Hematopoietic multipotent progenitor cell treated with erythropoietin and hydrocortisone succinate and interleukin-3 and kit ligand, for 4 days (in vitro differentiated cells): ENCODE data around the gene EP400.
"Not testable (repeated sequence)": the region's sequence is repeated elsewhere in the genome, so short reads cannot be mapped to it uniquely, and the experiment has no call there.

ENCODE experiments used
- DNase-seq: peaks from one replicate; pipeline ENCODE4 v3.0.0-alpha.2; 2015

The EP400 gene

GRCh38 chr12:132095520-132096409, 146.0 kb downstream of the EP400 start:
- DNase-seq, result no peak

GRCh38 chr12:132099739-132100138, 150.0 kb downstream of the EP400 start:
- no peak for DNase-seq

DNA sequence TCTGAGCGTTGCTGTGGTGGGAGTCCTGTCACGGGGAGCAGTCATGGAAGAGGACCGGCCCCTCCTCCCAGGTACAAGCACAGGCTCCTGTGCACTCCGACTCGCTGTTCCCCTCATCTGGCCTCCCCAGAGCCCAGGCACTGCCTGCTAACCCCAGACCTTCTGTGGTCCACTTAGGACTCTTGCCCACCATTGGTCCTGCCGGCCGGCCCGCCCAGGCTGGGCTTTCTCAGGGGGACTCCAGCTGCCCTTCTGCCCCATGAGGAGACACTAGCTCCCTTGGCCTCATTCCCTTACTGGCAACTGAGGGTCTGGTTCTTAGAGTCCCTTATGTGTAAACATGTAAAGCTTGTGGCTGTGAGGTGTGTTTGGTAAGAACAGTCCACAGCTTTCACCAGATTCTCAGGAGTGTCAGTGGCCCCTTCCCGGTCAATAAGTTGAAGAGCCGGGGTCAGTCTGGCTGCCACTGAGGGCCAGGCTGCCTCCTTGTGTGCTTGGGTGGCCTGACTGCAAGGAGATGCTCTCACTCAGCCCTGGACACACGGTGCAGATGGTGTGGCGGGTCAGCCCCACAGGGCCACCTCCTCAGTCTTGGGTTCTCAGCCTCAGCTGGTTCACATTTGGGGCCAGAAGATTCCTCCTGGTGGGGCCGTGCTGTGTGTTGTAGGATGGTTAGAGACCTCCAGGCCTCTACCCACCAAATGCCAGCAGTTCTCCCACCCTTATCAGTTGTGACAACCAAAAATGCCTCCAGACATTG, 150.7 kb downstream of the EP400 start:
- no peak for DNase-seq

DNA sequence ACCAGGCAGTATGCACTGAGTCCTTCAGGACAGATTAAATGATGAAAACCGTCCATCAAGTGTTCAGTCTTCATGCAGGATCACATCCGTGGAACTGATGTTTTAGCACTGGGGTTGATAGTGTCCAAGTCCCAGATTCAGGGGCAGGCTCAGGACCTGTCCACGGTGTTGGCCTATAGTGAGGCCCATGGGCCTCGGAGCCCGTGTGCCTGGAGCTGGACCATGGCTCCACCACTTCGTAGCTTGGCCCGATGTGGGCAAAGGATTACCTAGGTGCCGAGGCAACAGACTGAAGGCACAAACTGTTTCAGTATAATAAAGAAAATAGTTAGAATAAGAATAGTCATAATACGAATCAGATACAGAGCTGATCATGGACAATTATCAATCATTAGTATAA, 152.6 kb downstream of the EP400 start:
- DNase-seq, result no peak

DNA sequence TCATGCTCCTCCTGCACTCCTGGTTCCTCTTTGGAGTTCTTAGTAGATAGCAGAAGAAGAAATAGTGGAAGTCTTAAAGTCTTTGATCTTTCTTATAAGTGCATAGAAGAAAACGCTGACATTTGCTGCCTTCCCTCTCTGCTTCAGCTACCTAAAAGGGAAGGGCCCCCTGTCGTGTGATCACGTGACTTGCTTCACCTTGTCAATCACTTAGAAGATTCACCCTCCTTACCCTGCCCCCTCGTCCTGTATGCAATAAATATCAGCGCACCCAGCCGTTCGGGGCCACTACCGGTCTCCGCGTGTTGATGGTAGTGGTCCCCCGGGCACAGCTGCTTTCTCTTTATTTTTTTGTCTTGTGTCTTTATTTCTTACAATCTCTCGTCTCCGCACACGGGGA, 153.3 kb downstream of the EP400 start:
- not testable (repeated sequence) for DNase-seq

DNA sequence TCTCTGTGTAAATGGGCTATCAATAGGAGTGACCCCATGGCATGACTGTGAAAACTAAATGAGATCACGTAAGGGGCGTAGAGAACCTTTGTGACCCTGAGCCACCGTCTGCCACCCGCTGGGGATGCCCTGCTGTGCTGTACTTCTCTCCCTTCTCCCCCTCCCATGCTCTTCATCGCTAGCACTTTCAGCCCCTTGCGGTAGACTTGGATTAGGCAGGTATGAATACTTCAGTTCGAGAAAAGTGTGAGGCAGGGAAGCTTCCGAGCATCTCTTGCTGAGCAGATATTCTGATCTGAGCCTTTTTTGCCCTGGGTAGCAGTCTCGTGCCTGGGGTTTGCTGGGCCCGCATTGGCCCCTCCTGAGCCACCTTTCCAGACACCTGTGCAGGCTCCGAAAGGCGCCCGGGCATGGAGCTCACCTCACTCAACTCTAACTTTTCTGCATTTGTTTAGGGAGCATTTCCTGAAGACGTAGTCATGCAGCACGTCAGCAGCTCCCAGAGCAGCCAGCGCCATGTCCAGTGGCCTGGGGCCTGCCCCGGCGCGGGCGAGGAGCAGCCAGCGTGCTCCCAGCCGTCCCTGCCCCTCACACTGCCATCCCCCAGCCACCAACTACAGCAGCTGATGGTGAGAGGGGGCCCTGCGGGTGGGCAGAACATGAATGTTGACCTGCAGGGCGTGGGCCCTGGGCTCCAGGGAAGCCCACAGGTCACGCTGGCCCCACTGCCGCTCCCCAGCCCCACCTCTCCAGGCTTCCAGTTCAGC, 154.0 kb downstream of the EP400 start:
- no peak for DNase-seq

DNA sequence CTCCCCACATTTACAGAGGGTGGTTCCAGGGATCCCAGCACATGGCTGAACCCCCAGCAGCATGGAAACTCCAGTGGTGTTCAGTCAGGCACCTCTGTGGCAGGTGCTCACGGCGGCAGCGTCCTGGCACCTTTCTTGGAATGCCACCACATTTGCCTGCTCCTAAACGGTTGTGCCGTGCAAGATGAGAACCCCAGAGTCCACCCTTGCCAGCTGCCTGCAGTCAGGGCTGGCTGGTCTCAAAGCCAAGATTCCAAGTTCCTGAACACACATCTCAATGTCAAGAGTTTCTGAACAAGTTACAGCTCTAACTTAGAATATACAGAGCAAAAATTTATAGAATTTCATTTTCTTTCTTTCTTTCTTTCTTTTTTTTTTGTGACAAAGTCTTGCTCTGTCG, 155.7 kb downstream of the EP400 start:
- DNase-seq, result no peak

DNA sequence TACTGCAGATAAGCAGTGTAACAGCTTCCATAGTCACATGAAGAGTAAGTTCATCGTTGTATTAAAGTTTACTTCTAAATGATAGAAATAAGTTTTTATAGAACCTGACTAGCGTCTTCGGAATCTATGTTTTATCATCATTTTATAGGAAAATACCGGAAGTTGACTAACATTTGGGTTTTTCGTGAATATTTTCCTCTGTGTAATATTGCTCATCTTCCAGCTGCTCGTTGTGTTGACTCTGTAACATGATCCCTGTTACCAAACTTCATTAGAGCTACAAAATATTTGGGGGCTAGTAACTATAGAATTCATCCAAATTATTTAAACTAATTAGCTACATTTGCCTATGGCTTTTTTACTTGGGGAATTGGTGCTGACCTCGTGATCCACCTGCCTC, 157.2 kb downstream of the EP400 start:
- DNase-seq, result no peak

DNA sequence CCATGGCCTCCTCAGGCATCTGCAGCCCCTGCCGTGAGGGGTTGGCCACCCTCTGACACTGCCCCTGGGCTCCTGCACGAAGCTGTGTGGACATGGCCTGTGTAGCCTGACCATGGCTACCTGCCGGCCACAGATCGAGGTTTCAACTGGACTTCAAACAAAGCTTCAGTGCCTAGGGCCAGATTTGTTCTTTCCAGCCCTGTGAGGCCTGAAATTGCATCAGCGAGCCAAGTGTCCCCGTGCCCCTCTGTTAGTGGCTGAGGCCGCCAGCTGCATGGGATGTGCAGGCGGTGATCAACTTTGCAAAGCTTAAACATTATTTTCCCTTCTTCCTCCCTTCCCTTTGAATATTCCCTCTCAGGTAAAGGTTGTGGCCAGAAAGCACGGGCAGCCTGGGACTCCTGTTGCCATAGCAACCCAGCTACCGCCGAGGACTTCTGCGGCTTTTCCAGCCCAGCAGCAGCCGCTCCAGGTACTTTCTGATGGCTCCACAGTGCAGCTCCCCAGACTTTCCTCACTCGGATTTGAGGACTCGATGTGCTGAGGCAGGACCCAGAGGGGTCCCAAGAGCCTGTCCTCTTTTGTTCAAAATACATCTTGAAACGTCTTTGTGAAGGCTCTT, 158.6 kb downstream of the EP400 start:
- DNase-seq, result no peak

DNA sequence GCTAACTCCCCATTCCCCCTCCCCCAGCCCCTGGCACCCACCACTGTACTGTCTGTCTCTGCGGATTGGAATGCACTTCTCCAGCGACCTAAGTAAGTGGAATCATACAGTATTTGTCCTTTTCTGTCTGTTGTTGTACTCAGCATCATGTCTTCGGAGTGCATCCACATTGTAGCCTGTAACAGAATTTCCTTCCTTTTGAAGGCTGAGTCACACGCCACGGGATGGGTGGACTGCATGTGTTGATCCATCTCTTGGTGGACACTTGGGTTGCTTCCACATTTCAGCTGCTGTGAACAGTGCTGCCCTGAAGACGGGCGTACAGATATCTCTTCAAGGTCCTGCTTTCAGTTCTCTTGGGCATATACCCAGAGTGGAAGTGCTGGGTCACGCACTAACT, 160.0 kb downstream of the EP400 start:
- no peak for DNase-seq

DNA sequence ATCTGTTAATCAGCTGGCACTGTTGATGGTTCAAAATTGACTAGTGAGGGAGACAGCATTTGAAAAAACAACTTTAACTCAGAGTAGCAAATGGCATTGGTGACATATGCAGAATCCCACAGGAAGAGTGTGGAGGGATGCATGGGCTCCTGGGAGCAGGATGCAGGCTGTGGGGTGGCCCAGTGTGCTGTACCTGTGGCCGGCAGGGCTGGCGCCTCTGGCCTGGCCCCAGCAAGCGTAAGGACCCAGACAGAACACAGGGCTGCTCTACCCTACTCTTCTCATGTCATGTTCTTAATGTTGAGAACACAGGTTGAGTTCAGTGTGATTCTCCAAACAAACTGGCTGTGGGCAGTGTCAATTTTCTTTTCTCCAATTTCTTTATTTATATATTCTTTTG, 160.9 kb downstream of the EP400 start:
- no peak for DNase-seq

DNA sequence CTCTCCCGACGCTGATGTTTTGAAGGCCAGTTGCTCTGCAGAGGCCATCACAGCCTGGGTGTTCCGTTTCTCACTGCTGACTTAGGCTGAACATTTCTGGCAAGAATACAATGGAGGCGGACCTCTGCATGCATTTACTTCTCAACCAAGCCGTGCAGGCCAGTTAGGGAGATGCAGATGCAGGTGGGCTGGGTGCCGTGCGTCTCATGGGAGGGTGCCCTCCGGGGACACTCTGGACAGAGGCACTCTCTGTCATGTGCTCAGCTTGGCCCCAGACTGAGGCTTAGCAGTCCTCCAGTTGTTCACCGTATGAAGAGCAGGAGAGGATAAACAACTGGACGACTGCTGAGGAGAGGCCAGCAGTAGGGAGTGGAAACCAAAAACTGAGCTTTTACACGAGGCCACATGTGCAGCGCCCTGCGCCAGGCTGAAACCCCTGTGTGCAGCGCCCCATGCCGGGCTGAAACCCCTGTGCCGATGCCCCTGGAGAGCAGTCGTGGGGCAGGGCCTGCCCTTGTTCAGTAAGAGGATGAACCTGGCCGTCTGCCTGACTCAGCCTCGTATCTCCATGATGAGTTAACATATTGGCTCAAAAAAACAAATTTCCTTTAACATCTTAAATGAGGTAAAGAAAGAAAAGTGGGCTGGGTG, 162.0 kb downstream of the EP400 start:
- DNase-seq, result no peak

GRCh38 chr12:132114667-132115066, 164.9 kb downstream of the EP400 start:
- no peak for DNase-seq

DNA sequence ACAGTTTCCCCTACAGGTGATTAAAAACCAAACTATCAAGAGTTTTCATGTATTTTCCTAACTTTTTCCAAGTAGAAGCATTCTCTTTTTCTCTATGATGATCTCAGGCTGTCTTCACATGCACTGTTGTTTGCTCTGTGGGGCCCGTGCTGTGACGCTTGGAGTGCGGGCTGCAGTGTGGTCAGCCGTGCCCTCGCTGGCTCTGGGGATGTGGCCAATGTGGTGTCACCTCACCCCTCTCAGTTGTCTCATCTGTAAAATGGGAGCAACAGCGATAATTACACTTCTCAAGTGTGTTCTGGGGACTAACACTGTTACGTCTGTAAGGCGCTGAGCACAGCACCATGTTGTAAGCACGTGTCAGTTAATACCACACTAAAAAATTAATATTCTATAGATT, 165.8 kb downstream of the EP400 start:
- no peak for DNase-seq

DNA sequence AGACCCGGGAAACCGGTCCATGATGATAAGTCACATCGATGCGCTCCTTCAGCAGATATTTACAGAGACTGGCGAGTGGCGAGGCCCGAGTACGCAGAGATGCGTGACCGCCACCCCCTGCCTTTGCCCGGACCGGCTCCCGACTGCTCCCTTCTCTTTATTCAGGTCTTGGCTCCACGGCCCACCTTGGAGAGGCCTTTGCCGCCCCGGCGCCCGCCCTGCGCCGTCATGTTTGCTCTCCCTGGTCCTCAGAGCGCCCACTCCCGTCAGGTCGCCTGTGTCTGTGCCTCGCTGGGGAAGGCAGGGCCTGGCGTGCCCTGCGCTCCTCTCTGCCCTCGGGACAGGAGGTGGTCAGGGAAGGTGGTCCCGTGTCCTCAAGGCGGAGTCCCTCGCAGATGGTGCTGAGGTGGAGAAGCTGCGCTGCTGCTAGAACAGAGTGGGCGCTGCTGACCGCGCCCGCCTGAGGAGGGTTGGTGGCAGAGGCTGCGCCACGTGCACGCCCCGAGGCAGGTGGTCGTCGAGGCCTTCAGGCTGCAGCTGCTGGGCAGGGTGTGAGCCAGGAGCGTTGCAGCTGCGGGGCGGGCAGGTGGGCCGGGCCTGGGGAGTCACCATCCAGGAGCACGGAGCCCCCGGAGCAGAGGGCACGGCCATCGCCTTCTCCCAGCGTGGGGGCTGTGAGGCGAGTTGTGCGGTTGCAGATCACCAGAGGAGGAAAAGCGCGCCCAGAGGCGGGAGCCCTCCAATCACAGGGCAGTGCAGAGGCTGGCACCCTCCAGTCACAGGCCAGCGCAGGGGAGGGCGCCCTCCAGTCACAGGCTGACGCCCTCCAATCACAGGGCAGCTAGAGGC, 167.2 kb downstream of the EP400 start:
- no peak for DNase-seq

GRCh38 chr12:132117558-132117875, 167.8 kb downstream of the EP400 start:
- peak; percentile 30 for DNase-seq

- DNase-seq, result no peak
Measured at GRCh38 chr12:132118876-132119275, 169.1 kb downstream of the EP400 start.

- no peak for DNase-seq
Measured at GRCh38 chr12:132121283-132121682, 171.5 kb downstream of the EP400 start.

DNA sequence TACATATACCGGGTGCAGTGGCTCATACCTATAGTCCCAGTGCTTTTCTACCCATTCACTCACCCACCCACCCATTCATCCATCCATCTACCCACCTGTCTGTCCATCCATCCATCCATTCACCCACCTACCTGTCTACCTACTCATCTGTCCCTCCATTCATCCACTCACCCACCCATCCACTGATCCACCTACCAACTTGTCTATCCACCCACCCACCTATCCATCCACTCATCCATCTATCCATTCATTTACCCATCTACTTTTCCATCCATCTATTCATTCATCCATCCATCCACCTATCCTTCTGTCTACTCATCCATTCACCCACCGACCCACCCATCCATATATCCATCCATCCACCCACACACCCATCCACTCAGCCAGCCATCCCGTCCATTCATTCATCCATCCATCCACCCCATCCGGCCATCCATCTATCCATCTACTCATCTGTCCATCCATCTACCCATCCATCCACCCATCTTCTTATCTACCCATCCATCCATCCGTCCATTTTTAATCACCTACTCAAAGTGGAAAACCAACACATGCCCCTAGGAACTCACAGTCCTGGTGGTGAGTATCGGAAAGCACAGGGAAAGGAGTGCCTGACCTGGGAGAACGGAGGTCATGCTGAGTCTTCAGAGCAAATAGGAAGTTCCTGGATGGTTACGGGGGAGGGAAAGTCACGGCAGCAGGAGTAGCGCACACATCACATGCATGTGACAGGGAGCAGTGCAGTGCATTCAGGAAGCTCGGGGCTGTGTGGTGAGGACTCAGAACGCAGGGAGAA, 174.4 kb downstream of the EP400 start:
- DNase-seq, result no peak

GRCh38 chr12:132124766-132125425, 175.2 kb downstream of the EP400 start:
- peak; percentile 81 for DNase-seq
